ENCODE results near the gene GAPDH. TPM values are rescaled to one million over a fixed set of nuclear protein-coding genes. Genes with fewer than 3 reads are reported as not detected.
"Not testable (repeated sequence)": the region's sequence is repeated elsewhere in the genome, so short reads cannot be mapped to it uniquely, and the experiment has no call there.

The GAPDH gene
- total RNA-seq, 1 donor from 2014 or later = 5,048 TPM

GRCh38 chr12:6574576-6575295 lies 40.4 kb downstream of the GAPDH start:
- Histone ChIP-seq H3K27me3 (ENCODE audit: control insufficient read depth, insufficient read depth, low read length) (no peaks in the 10 kb centered on the region), H3K4me3 (ENCODE audit: low read depth, low read length) (no peak overlapping the region), H3K36me3 (ENCODE audit: control insufficient read depth, insufficient read depth, low read length) (peaks cover 31% of the 10 kb centered on the region)
- no peak for TF ChIP-seq CTCF (IDR thresholded peaks at IDR 0.05; ENCODE audit: insufficient read depth, low read length, severe bottlenecking)
- FAIRE-seq (no peak), DNase-seq (ENCODE audit: low read depth) (no peak)

GRCh38 chr12:6575648-6576047 lies 41.3 kb downstream of the GAPDH start:
- no peak for FAIRE-seq
- H3K4me3 ChIP-seq (ENCODE audit: low read depth, low read length) = no peak overlapping the region
- no peak for TF ChIP-seq CTCF (IDR thresholded peaks at IDR 0.05; ENCODE audit: insufficient read depth, low read length, severe bottlenecking)
- H3K36me3 ChIP-seq (ENCODE audit: control insufficient read depth, insufficient read depth, low read length) = peaks cover 29% of the 10 kb centered on the region
- DNase-seq (ENCODE audit: low read depth) = no peak
- no peaks in the 10 kb centered on the region for H3K27me3 ChIP-seq (ENCODE audit: control insufficient read depth, insufficient read depth, low read length)

GRCh38 chr12:6582196-6582595 lies 47.9 kb downstream of the GAPDH start:
- DNase-seq (ENCODE audit: low read depth) = no peak
- TF ChIP-seq CTCF (IDR thresholded peaks at IDR 0.05; ENCODE audit: insufficient read depth, low read length, severe bottlenecking) = no peak
- Histone ChIP-seq H3K27me3 (ENCODE audit: control insufficient read depth, insufficient read depth, low read length) (no peaks in the 10 kb centered on the region), H3K4me3 (ENCODE audit: low read depth, low read length) (no peak overlapping the region), H3K36me3 (ENCODE audit: control insufficient read depth, insufficient read depth, low read length) (peaks cover 43% of the 10 kb centered on the region)
- FAIRE-seq = no peak

- Histone ChIP-seq H3K36me3 (ENCODE audit: control insufficient read depth, insufficient read depth, low read length) (peaks cover 41% of the 10 kb centered on the region), H3K27me3 (ENCODE audit: control insufficient read depth, insufficient read depth, low read length) (no peaks in the 10 kb centered on the region), H3K4me3 (ENCODE audit: low read depth, low read length) (no peak overlapping the region)
- DNase-seq (ENCODE audit: low read depth) (no peak), FAIRE-seq (no peak)
- TF ChIP-seq CTCF (IDR thresholded peaks at IDR 0.05; ENCODE audit: insufficient read depth, low read length, severe bottlenecking) = no peak
Observed at GRCh38 chr12:6582959-6583358, 48.6 kb downstream of the GAPDH start.

- FAIRE-seq = no peak
Observed at GRCh38 chr12:6584293-6584692, 50.0 kb downstream of the GAPDH start.

GRCh38 chr12:6586569-6586968 lies 52.3 kb downstream of the GAPDH start:
- not testable (repeated sequence) for H3K4me3 ChIP-seq (ENCODE audit: low read depth, low read length); DNase-seq (ENCODE audit: low read depth); FAIRE-seq; H3K27me3 ChIP-seq (ENCODE audit: control insufficient read depth, insufficient read depth, low read length)
- H3K36me3 ChIP-seq (ENCODE audit: control insufficient read depth, insufficient read depth, low read length) = peaks cover 37% of the 10 kb centered on the region

More at GRCh38 chr12:6584293-6584692, 50.0 kb downstream of the GAPDH start:
- H3K4me3 ChIP-seq (ENCODE audit: low read depth, low read length) = no peak overlapping the region
- no peak for TF ChIP-seq CTCF (IDR thresholded peaks at IDR 0.05; ENCODE audit: insufficient read depth, low read length, severe bottlenecking)
- no peak for DNase-seq (ENCODE audit: low read depth)
- H3K36me3 ChIP-seq (ENCODE audit: control insufficient read depth, insufficient read depth, low read length) = peaks cover 40% of the 10 kb centered on the region
- no peaks in the 10 kb centered on the region for H3K27me3 ChIP-seq (ENCODE audit: control insufficient read depth, insufficient read depth, low read length)

Other genes starting within 250 kb of the GAPDH start
- gene PLEKHG6, start 223.8 kb upstream of the GAPDH start, total RNA-seq = 15.3 and 23.4 TPM in 2 replicates
- gene TNFRSF1A, start 192.4 kb upstream of the GAPDH start, total RNA-seq = 26.9 and 47.0 TPM in 2 replicates
- gene SCNN1A, start 159.0 kb upstream of the GAPDH start, total RNA-seq = 54.5 and 57.7 TPM in 2 replicates
- 55.8 and 60.6 TPM in 2 replicates for gene LTBR, start 150.4 kb upstream of the GAPDH start, total RNA-seq
- gene CD27, start 89.6 kb upstream of the GAPDH start, total RNA-seq = not detected in 2 replicates
- 1.8 and 3.1 TPM in 2 replicates for gene TAPBPL, start 82.5 kb upstream of the GAPDH start, total RNA-seq
- gene VAMP1, start 63.8 kb upstream of the GAPDH start, total RNA-seq = 0.26 and 3.1 TPM in 2 replicates
- 61.1 and 102 TPM in 2 replicates for gene MRPL51, start 41.3 kb upstream of the GAPDH start, total RNA-seq
- gene NCAPD2, start 40.4 kb upstream of the GAPDH start, total RNA-seq = 14.7 and 17.9 TPM in 2 replicates
- gene IFFO1, start 21.5 kb downstream of the GAPDH start, total RNA-seq = 0.51 and 0.53 TPM in 2 replicates
- gene NOP2, start 33.8 kb downstream of the GAPDH start, total RNA-seq = 26.5 and 33.4 TPM in 2 replicates
- gene CHD4, start 72.9 kb downstream of the GAPDH start, total RNA-seq = 107 and 121 TPM in 2 replicates
- 2.1 and 4.1 TPM in 2 replicates for gene LPAR5, start 101.4 kb downstream of the GAPDH start, total RNA-seq
- gene ACRBP, start 112.9 kb downstream of the GAPDH start, total RNA-seq = under 0.01 and 0.51 TPM in 2 replicates
- gene ING4, start 128.6 kb downstream of the GAPDH start, total RNA-seq = 15.3 and 22.0 TPM in 2 replicates
- gene ZNF384, start 154.9 kb downstream of the GAPDH start, total RNA-seq = 5.3 and 7.0 TPM in 2 replicates
- gene PIANP, start 166.3 kb downstream of the GAPDH start, total RNA-seq = not detected in 2 replicates
- 63.7 and 86.0 TPM in 2 replicates for gene COPS7A, start 189.5 kb downstream of the GAPDH start, total RNA-seq
- gene MLF2, start 218.6 kb downstream of the GAPDH start, total RNA-seq = 136 and 180 TPM in 2 replicates
- gene PTMS, start 231.8 kb downstream of the GAPDH start, total RNA-seq = 17.6 and 35.3 TPM in 2 replicates
- gene LAG3, start 238.0 kb downstream of the GAPDH start, total RNA-seq = not detected in 2 replicates